A673 (cell line): ENCODE data around the gene B4GALT4.

Experiments
- EZH2 ChIP-seq: fragments of 200-600 bp; sonication (generic); IDR thresholded peaks from 2 replicates; pipeline ENCODE4 v1.6.1; 2017; ENCODE audit warnings: borderline replicate concordance, low read depth, mild to moderate bottlenecking, mixed read lengths, antibody characterized with exemption, low read length; ENCODE audit not compliant: poor library complexity, severe bottlenecking
- TF ChIP-seq, protein P1 (sequence below): fragments of 300-800, 200-600 bp; sonication (generic); conservative IDR thresholded peaks from 2 replicates; pipeline ENCODE4 v1.5.1; 2017; ENCODE audit warnings: low read depth, mild to moderate bottlenecking, antibody characterized with exemption, low read length, moderate library complexity, mixed read lengths

DNA sequence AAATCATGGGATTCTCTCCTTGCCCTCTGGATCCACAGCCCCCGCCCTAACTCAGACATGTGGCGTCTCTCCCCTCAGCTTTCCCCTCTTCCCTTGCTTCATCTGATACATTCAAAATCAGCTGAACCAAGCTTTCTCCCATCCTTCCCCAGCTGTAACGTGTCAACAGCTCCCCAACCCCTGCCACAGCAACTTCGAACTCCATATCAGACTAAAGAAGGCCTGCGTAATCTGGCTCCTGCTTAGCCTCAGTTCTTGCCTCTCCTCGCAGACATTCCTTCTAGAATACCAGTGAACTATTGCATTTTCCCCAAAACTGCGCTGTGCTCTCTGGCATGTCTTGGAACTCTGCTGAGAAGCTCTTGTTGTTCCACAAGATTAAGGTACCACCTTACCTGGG is 18.3 kb downstream of the B4GALT4 start:
- TF ChIP-seq, protein P1, sequence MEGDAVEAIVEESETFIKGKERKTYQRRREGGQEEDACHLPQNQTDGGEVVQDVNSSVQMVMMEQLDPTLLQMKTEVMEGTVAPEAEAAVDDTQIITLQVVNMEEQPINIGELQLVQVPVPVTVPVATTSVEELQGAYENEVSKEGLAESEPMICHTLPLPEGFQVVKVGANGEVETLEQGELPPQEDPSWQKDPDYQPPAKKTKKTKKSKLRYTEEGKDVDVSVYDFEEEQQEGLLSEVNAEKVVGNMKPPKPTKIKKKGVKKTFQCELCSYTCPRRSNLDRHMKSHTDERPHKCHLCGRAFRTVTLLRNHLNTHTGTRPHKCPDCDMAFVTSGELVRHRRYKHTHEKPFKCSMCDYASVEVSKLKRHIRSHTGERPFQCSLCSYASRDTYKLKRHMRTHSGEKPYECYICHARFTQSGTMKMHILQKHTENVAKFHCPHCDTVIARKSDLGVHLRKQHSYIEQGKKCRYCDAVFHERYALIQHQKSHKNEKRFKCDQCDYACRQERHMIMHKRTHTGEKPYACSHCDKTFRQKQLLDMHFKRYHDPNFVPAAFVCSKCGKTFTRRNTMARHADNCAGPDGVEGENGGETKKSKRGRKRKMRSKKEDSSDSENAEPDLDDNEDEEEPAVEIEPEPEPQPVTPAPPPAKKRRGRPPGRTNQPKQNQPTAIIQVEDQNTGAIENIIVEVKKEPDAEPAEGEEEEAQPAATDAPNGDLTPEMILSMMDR = no peak
- no peak for TF ChIP-seq EZH2
